Suppressor macrophage treated with lipopolysaccharide for 1 hour (primary cell): ENCODE results near the gene CDC14B.
A peak's percentile ranks its signal among the peaks of the same experiment; 100 is the strongest.
"Not testable (repeated sequence)": the region's sequence is repeated elsewhere in the genome, so short reads cannot be mapped to it uniquely, and the experiment has no call there.

Experiments
- DNase-seq, 3 donors: peaks; one replicate each; pipeline ENCODE4 v3.0.0-alpha.2; 2020 to 2022

Gene CDC14B

GRCh38 chr9:96621618-96622017 lies 2.0 kb upstream of the CDC14B start:
- DNase-seq, result no peak

- no peak for DNase-seq
Observed at GRCh38 chr9:96620832-96621269, 1.2 kb upstream of the CDC14B start.

DNA sequence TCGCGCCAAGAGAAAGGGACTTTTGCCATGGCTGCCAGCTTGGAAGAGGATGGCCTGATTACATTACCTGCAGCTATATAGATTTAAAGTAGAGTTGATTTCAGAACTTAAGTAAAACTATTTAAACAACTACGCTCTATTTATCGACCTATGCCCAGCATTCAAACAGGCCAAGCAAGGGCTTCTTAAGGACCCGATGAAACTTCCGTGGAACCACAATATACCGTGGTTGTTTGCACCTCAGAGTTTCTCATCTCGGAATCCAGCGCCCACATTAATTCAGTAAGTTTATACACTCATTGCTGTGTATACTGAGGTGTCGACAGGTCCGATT lies 505 bp upstream of the CDC14B start:
- DNase-seq, result no peak

GRCh38 chr9:96619124-96619465 lies 548 bp downstream of the CDC14B start:
- DNase-seq, result no peak

DNA sequence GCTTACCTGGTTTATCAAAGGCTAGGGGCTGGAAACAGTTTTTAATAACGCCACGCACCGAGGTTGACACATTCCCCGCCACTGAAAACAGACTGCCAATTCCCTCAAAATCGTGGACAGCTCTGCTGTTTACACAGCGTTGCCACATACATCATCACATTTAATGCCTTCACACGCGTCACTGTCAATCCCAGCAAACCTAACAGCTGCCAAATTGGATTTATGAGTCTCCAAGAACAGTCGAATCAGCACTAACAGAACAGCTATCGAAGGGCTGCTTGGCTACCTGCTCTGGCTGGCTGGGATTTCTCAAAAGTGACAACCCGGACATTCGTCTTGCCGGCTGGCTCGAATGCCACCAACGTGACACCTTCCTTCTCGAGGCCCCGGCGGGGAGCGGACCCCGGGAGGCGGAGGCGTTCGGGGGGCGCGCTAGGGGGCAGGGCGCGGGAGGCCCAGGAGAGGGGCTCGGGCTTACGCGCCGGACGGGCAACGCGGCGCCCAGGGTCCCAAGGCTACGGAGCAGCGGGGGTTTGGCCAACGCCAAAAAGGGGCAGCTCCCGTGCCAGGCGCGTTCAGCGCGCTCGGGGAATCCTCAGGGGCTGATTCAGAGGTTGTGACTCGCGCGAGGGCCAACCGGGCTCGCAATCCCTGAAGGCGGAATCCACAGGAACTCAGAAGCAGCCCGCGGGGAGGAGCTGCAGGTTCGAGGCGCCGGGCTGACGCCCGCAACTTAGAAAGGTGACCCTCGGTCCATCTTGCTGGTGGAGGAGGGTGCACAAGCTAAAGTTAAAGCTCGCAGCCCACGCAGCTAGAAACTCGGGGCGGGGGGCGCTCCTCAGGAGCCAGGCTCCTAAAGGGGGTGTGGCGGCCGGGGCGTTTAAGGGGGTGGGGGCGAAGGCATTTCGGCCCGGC lies 1.2 kb downstream of the CDC14B start:
- DNase-seq, result peak; percentile 65 to 81 (median 75)

DNA sequence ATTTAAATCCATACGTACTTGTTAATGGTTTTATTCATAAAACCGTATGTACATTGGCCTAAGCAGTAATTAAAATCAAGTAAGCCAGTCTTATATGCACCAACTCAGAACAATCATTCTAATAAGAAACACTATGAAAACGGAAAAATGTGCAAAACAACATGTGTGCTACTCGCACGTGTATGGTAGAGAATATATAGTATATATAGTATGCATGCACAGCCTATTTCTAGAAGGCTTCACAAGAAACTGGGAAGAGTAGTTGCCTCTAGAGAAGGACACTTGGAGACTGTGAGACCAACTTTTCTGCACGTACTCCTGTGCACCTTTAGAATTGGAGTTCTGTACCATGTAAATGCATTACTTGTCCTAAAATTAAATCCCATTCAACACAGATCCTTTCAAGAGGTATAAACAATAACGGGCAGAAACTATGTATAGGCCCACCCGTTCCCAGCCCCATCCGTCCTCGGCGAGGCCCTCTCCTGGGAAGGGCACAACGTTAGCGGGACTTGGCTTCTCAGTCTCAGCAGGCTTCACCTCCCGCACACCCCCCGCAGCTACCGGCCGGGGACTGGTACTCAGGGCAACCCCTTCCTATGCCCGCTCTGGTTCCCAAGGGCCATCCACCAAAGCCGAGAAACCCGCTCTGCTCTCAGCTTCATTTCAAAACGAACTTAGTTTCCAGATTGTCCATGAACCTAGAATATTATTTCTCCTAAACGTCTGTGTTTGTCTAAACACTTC lies 2.0 kb downstream of the CDC14B start:
- DNase-seq, result no peak

DNA sequence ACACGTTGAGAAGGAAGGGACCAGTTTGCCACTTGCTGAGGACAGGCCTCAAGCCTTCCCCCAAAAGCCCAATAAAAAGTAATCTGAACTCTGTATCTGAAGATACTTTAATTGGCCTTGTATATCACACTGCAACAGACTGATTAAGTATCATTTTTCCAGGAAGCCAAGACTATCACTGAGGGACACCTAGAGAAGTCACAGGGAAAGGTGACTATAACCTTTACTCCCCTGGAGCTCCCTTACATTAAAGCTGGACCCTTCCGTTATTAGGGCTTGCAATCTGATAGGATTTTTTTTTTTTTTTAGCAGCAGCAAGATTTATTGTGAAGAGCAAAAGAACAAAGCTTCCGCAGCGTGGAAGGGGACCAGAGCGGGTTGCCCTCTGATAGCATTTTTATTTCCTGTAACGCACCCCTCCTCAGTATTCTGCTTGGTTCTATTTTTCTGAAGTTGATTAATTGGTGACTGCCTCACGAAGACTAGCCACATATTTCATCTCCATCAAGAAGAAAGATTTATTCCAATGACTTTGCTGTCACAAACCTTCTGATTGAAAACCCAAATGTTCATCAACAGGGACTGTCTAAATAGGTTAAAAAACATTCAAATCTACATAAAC lies 2.7 kb downstream of the CDC14B start:
- no peak for DNase-seq

DNA sequence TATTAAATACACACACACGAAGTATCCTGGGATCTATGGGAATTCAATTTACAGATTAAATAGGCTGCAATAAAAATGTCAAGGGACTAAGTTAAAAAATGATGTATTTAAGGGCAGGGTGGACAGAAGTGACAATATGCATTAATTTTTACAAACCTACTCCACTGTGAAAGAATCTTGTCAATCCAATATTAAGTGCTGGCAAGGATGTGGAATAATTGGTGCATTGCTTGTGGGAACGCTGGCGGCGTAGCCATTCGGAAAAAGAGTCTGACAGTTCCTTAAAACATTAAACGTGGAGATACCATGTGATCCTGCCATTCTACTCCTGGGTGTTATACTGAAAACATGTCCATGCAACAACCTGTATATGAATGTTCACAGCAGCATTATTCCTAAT lies 4.2 kb downstream of the CDC14B start:
- DNase-seq, result no peak

DNA sequence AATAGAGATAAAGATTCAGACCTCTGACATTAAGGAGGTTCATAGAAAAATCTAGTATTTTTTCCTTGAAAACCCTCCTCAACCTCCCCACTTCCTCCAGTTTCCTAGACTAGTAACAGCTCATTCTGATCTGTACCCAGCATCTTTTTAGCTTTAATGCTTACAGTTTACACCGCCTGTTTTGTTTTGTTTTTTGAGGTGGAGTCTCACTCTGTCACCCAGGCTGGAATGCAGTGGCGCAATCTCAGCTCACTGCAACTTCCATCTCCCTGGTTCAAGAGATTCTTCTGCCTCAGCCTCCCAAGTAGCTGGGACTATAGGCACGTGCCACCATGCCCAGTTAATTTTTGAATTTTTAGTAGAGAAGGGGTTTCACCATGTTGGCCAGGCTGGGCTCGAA lies 5.0 kb downstream of the CDC14B start:
- not testable (repeated sequence) for DNase-seq

GRCh38 chr9:96612966-96613589 lies 6.6 kb downstream of the CDC14B start:
- no peak for DNase-seq

- DNase-seq, result peak; percentile 12 to 25 (median 15)
Observed at GRCh38 chr9:96612105-96612965, 7.3 kb downstream of the CDC14B start.

- no peak for DNase-seq
Observed at GRCh38 chr9:96611302-96611701, 8.3 kb downstream of the CDC14B start.

DNA sequence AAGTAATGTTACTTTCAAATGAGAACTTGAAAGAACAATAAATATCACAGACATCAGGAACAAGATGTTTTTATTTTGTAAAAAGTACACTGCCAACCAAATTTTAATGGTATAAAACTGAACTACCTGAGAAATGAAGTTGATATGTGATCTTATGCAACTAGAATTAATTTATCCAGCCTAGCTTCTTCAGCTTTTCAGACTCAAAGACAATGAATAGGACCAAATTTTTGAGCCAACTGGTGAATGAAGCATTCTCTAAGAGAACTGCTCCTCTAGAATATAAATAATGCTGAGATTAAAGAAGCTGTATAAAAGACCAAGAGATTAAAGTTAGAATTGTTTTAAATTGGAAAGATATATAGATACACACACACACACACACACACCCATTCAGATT lies 9.9 kb downstream of the CDC14B start:
- DNase-seq, result no peak

DNA sequence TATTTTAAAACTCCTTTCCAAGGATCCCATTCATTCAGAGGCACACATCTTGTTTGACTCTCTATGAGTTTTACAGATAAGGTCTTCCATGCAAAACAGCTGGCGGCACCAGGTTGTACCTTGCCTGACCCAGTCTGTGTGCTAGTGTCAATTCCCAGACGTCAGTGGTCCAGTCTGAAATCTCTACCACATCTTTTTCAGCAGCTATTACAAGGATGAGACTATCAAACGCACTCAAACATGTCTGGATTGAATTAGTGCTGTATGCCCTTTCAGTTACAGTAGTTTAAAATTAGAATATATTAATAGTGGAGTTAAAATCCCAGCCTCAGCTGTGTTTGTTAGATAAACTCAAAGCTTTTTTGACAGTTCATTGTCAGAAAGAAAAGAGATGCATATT lies 11.7 kb downstream of the CDC14B start:
- no peak for DNase-seq

DNA sequence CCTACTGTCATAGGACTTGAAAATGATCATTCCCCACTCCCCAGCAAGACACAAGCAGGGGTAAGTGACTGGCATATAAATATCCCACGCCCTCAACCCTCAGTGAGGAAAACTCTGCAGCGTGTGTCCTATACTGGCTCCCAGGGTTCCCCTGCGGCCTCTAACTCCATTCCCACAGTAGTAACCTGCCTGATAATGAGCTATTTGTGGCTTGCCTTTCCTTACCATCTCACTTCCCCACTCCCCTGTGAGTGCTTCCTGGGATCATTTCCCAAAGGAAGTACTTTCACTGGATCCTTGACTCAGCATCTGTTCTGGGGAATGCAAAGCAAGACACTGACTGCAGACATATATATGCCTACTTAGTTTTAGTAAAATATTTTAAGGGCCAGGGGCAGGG lies 14.3 kb downstream of the CDC14B start:
- no peak for DNase-seq

GRCh38 chr9:96604004-96604319 lies 15.7 kb downstream of the CDC14B start:
- DNase-seq, result no peak

- no peak for DNase-seq
Observed at GRCh38 chr9:96603305-96604003, 16.2 kb downstream of the CDC14B start.

- DNase-seq, result peak; percentile 5 to 62 (median 58)
Observed at GRCh38 chr9:96599298-96599697, 20.3 kb downstream of the CDC14B start.

- no peak for DNase-seq
Observed at GRCh38 chr9:96596601-96597111, 23.0 kb downstream of the CDC14B start.

GRCh38 chr9:96587338-96588315 lies 32.0 kb downstream of the CDC14B start:
- no peak for DNase-seq
